WTC11 (cell line): ENCODE results near the gene ESYT3.
"Not testable (repeated sequence)": the region's sequence is repeated elsewhere in the genome, so short reads cannot be mapped to it uniquely, and the experiment has no call there.

Experiments used
- CTCF ChIP-seq: fragments of 200-600 bp; IDR thresholded peaks from 2 replicates; pipeline ENCODE4 v1.8.0; 2022; ENCODE audit warnings: antibody characterized with exemption
- MXD4 ChIP-seq: fragments of 250-450 bp; sonication (Bioruptor Pico); IDR thresholded peaks from 2 replicates; pipeline ENCODE4 v1.8.0; 2021; ENCODE audit warnings: mild to moderate bottlenecking, moderate library complexity, borderline replicate concordance
- NFYB ChIP-seq: sonication (generic); formaldehyde crosslinking; conservative IDR thresholded peaks from 2 replicates; pipeline ENCODE4 v1.8.0; 2022; ENCODE audit warnings: low read depth, missing genetic modification reagents
- PREB ChIP-seq: sonication (generic); formaldehyde crosslinking; IDR thresholded peaks from 2 replicates; pipeline ENCODE4 v1.8.1; 2022; ENCODE audit warnings: mild to moderate bottlenecking, missing genetic modification reagents, moderate library complexity, borderline replicate concordance
- USF2 ChIP-seq: sonication (generic); formaldehyde crosslinking; IDR thresholded peaks from 2 replicates; pipeline ENCODE4 v1.8.1; 2023; ENCODE audit warnings: mild to moderate bottlenecking, missing genetic modification reagents, moderate library complexity
- ZNF512 ChIP-seq: sonication (generic); formaldehyde crosslinking; IDR thresholded peaks from 2 replicates; pipeline ENCODE4 v1.8.1; 2022; ENCODE audit warnings: missing genetic modification reagents, borderline replicate concordance

GRCh38 chr3:138486580-138486979, 52.2 kb downstream of the ESYT3 start:
- TF ChIP-seq CTCF; USF2 (CRISPR knock-in tag); NFYB (CRISPR knock-in tag); MXD4; ZNF512 (CRISPR knock-in tag); PREB: not testable (repeated sequence)
